A549 (cell line): ENCODE results near the gene PDLIM5. TPM values are rescaled to one million over a fixed set of nuclear protein-coding genes. Genes with fewer than 3 reads are reported as not detected.

ENCODE experiments used
- ATAC-seq, 2 experiments: fragments of 200-7000 bp in 1 of 2; fragments of >200 bp in 1 of 2; cut with Nextera tagmentation in 1 of 2; cut with Tn5 transposase in 1 of 2; 3 replicates each; pipeline versions ENCODE4 v1.8.0 to v1.9.1; 2018 to 2020; ENCODE audit warnings: mild to moderate bottlenecking in 1 of 2, moderate library complexity in 1 of 2
- CTCF ChIA-PET: fragments of 300-600 bp; sonication (Branson Sonifier 250); formaldehyde crosslinking; extraction: SDS; loops from one replicate; lab custom pipeline; 2021; ENCODE audit warnings: antibody characterized with exemption, inconsistent platforms; lab: Yijun Ruan, JAX
- POLR2A ChIA-PET: fragments of 350-600 bp; formaldehyde crosslinking; extraction: SDS; loops from one replicate; lab custom pipeline; 2021; ENCODE audit warnings: antibody characterized with exemption, inconsistent platforms; lab: Yijun Ruan, JAX
- DNase-seq, 2 experiments: peaks; one replicate each; pipeline versions ENCODE4 v3.0.0 to v3.0.0-alpha.2; 2011 to 2016; ENCODE audit warnings: low read depth in 1 of 2, low spot score in 1 of 2
- FAIRE-seq: peaks from 2 replicates; lab custom pipeline; 2011; peaks lifted over from hg19 to GRCh38; lab: Jason Lieb, UNC
- H3K27ac ChIP-seq, 2 experiments: fragments of >200 bp; sonication (Bioruptor Twin); formaldehyde crosslinking; 3 replicates each; pipeline ENCODE4 v1.5.1; 2016 to 2017
- H3K4me1 ChIP-seq: fragments of >200 bp; sonication (Bioruptor Twin); formaldehyde crosslinking; 3 replicates; pipeline ENCODE4 v1.6.1; 2016
- H3K4me2 ChIP-seq: fragments of >200 bp; sonication (Bioruptor Twin); formaldehyde crosslinking; 3 replicates; pipeline ENCODE4 v1.6.1; 2016
- H3K4me3 ChIP-seq: fragments of >200 bp; sonication (Bioruptor Twin); formaldehyde crosslinking; 3 replicates; pipeline ENCODE4 v1.5.1; 2016
- H3K9me3 ChIP-seq: fragments of >200 bp; sonication (Bioruptor Twin); formaldehyde crosslinking; 3 replicates; pipeline ENCODE4 v1.6.1; 2016
- BHLHE40 ChIP-seq: IDR thresholded peaks from 2 replicates; pipeline ENCODE4 v1.6.1; 2012; ENCODE audit warnings: low read depth, low read length, inconsistent platforms
- CEBPB ChIP-seq, 2 experiments: fragments of >200 bp in 1 of 2; sonication (Bioruptor Twin) in 1 of 2; formaldehyde crosslinking in 1 of 2; IDR thresholded peaks; 2 replicates each; pipeline ENCODE4 v1.6.1; 2012 to 2016
- CHD2 ChIP-seq: fragments of 150-350 bp; IDR thresholded peaks from 2 replicates; pipeline ENCODE4 v1.6.1; 2014; ENCODE audit warnings: low read length; ENCODE audit not compliant: partially characterized antibody
- CHD4 ChIP-seq: fragments of 200-600 bp; sonication (generic); IDR thresholded peaks from 2 replicates; pipeline ENCODE4 v1.6.1; 2016; ENCODE audit warnings: antibody characterized with exemption, mild to moderate bottlenecking, borderline replicate concordance
- EP300 ChIP-seq, 2 experiments: fragments of >200 bp; sonication (Bioruptor Twin); formaldehyde crosslinking; IDR thresholded peaks; 2 replicates in 1 of 2; 3 replicates in 1 of 2; pipeline ENCODE4 v1.6.1; 2016 to 2017
- ESRRA ChIP-seq: fragments of 150-350 bp; IDR thresholded peaks from 2 replicates; pipeline ENCODE4 v1.6.1; 2014; ENCODE audit warnings: mild to moderate bottlenecking, low read length, borderline replicate concordance
- FOSB ChIP-seq: fragments of 250-450 bp; sonication (Bioruptor Pico); IDR thresholded peaks from 2 replicates; pipeline ENCODE4 v1.5.0; 2020; ENCODE audit warnings: mild to moderate bottlenecking, moderate library complexity
- GATA3 ChIP-seq: IDR thresholded peaks from 2 replicates; pipeline ENCODE4 v1.6.1; 2012; ENCODE audit warnings: borderline replicate concordance
- HES2 ChIP-seq: fragments of >200 bp; sonication (Bioruptor Twin); formaldehyde crosslinking; IDR thresholded peaks from 2 replicates; pipeline ENCODE4 v1.6.1; 2016
- HMGXB4 ChIP-seq: fragments of 250-450 bp; sonication (Bioruptor Pico); IDR thresholded peaks from 2 replicates; pipeline ENCODE4 v1.5.0; 2021; ENCODE audit warnings: mild to moderate bottlenecking, moderate library complexity, borderline replicate concordance
- HOXB5 ChIP-seq: fragments of 250-450 bp; sonication (Bioruptor Pico); IDR thresholded peaks from 2 replicates; pipeline ENCODE4 v1.5.0; 2020; ENCODE audit warnings: mild to moderate bottlenecking, moderate library complexity
- JUN ChIP-seq, 2 experiments: fragments of >200 bp; sonication (Bioruptor Twin); formaldehyde crosslinking; IDR thresholded peaks; 2 replicates in 1 of 2; 3 replicates in 1 of 2; pipeline ENCODE4 v1.6.1; 2016 to 2017
- KDM1A ChIP-seq: fragments of 200-600 bp; sonication (generic); IDR thresholded peaks from 2 replicates; pipeline ENCODE4 v1.6.1; 2016; ENCODE audit warnings: low read depth, mild to moderate bottlenecking
- MAFK ChIP-seq: fragments of 450-650 bp; IDR thresholded peaks from 2 replicates; pipeline ENCODE4 v1.6.1; 2014; ENCODE audit not compliant: partially characterized antibody
- NFE2L2 ChIP-seq: fragments of 150-350 bp; conservative IDR thresholded peaks from 2 replicates; pipeline ENCODE4 v1.6.1; 2014; ENCODE audit warnings: low read length
- NPAS2 ChIP-seq: fragments of 250-450 bp; sonication (Bioruptor Pico); IDR thresholded peaks from 2 replicates; pipeline ENCODE4 v1.8.0; 2022; ENCODE audit warnings: mild to moderate bottlenecking, moderate library complexity, borderline replicate concordance
- POLR2AphosphoS2 ChIP-seq: conservative IDR thresholded peaks from 2 replicates; pipeline ENCODE4 v1.6.1; 2012; ENCODE audit warnings: low read length, improper control_type of control experiment, inconsistent platforms
- RAD21 ChIP-seq, 2 experiments: fragments of >200 bp in 1 of 2; sonication (Bioruptor Twin) in 1 of 2; formaldehyde crosslinking in 1 of 2; IDR thresholded peaks in 1 of 2; conservative IDR thresholded peaks in 1 of 2; 2 replicates in 1 of 2; 3 replicates in 1 of 2; pipeline ENCODE4 v1.6.1; 2012 to 2018; ENCODE audit warnings: inconsistent platforms in 1 of 2
- RCOR1 ChIP-seq: fragments of 150-350 bp; IDR thresholded peaks from 2 replicates; pipeline ENCODE4 v1.6.1; 2014; ENCODE audit warnings: antibody characterized with exemption, low read length, low read depth
- REST ChIP-seq: fragments of 200-600 bp; sonication (generic); IDR thresholded peaks from 2 replicates; pipeline ENCODE4 v1.6.1; 2016; ENCODE audit warnings: antibody characterized with exemption, mild to moderate bottlenecking, moderate library complexity
- SREBF2 ChIP-seq: fragments of 450-650 bp; IDR thresholded peaks from 2 replicates; pipeline ENCODE4 v1.6.1; 2014; ENCODE audit warnings: mild to moderate bottlenecking, moderate library complexity
- USF2 ChIP-seq: fragments of 450-650 bp; IDR thresholded peaks from 2 replicates; pipeline ENCODE4 v1.6.1; 2014; ENCODE audit warnings: antibody characterized with exemption
- ZNF302 ChIP-seq: fragments of 250-450 bp; sonication (Bioruptor Pico); IDR thresholded peaks from 2 replicates; pipeline ENCODE4 v1.9.0; 2021; ENCODE audit warnings: inconsistent platforms, mild to moderate bottlenecking, moderate library complexity
- WGBS: methylation state at CpG from one replicate; pipeline ENCODE4 v1.1.6; 2017; ENCODE audit errors: missing lambda C conversion rate; 5-methylcytosine and 5-hydroxymethylcytosine counted together
- polyA plus RNA-seq, 4 experiments: library from polyadenylated mRNA; depleted of rRNA in 3 of 4; stranded (reverse); fragments of >200 nt; fragmentation: RNase III in 1 of 4; extraction: RNeasy Plus Mini Kit Qiagen cat#74134 plus additional on column Dnase treatment in 1 of 4; gene quantifications; 2 replicates in 3 of 4; 3 replicates in 1 of 4; pipeline ENCODE4 v1.2.3, GENCODE V29; 2011 to 2017

The PDLIM5 gene
- polyA plus RNA-seq, 2 of the 4 experiments (the other 2 are of a cell fraction), result 54.2 to 242 TPM

- no peak for ATAC-seq
- H3K9me3 ChIP-seq, result 0 out of 3 replicates have a peak, but pooled peaks cover 3% of the 10 kb centered on the region
- no peak for FAIRE-seq
- ChIA-PET CTCF (no interaction called here), POLR2A (no interaction called here)
- no peak overlapping the region for H3K4me2 ChIP-seq
- DNase-seq, result no peak
- peaks cover 32% of the 10 kb centered on the region; the same call in 2 of the 3 replicates for H3K4me1 ChIP-seq
- WGBS, result 84% methylated on average over 2 of the region's 2 CpGs
- TF ChIP-seq REST (no peak), POLR2AphosphoS2 (no peak), NPAS2 (no peak), NFE2L2 (no peak), RCOR1 (no peak), GATA3 (no peak), HOXB5 (no peak), CHD2 (no peak), ESRRA (no peak), USF2 (no peak), HES2 (no peak), ZNF302 (no peak), CHD4 (no peak), FOSB (CRISPR knock-in tag) (no peak), KDM1A (no peak), CEBPB (IDR thresholded peaks at IDR 0.05) (no peak)
- H3K27ac ChIP-seq, result no peak overlapping the region
- H3K4me3 ChIP-seq, result no peak overlapping the region
Measured at GRCh38 chr4:94466923-94467322, 15.2 kb downstream of the PDLIM5 start.

GRCh38 chr4:94468093-94468769, 16.5 kb downstream of the PDLIM5 start:
- no peak overlapping the region for H3K4me2 ChIP-seq
- FAIRE-seq, result no peak
- CTCF ChIA-PET, result no interaction called here

GRCh38 chr4:94469221-94469784, 17.6 kb downstream of the PDLIM5 start:
- CTCF ChIA-PET, result no interaction called here
- peak in 1 of 2 experiments; percentile 13; a peak in 2 of 6 replicates for ATAC-seq
- no peak overlapping the region for H3K4me3 ChIP-seq
- no peak overlapping the region for H3K4me2 ChIP-seq
- FAIRE-seq, result no peak
- peaks cover 31% of the 10 kb centered on the region for H3K4me1 ChIP-seq
- DNase-seq, result no peak
- 87% methylated on average over 1 of the region's 1 CpG for WGBS
- no peak overlapping the region for H3K27ac ChIP-seq
- POLR2A ChIA-PET, result no interaction called here
- no peak for TF ChIP-seq HMGXB4 (CRISPR knock-in tag)
- no peak for TF ChIP-seq MAFK
- no peak for TF ChIP-seq NFE2L2
- no peak for TF ChIP-seq RAD21 (conservative IDR thresholded peaks at IDR 0.05 in 1 of 2, IDR thresholded peaks at IDR 0.05 in 1 of 2)
- TF ChIP-seq SREBF2, result no peak
- 0 out of 3 replicates have a peak, but pooled peaks cover 3% of the 10 kb centered on the region for H3K9me3 ChIP-seq

More at GRCh38 chr4:94468093-94468769, 16.5 kb downstream of the PDLIM5 start:
- no peak overlapping the region for H3K4me3 ChIP-seq
- no peak for TF ChIP-seq EP300 (IDR thresholded peaks at IDR 0.05)
- TF ChIP-seq JUN (IDR thresholded peaks at IDR 0.05), result no peak
- no peak for TF ChIP-seq BHLHE40
- no peak for TF ChIP-seq NFE2L2
- ATAC-seq (no peak), DNase-seq (no peak)
- peaks cover 32% of the 10 kb centered on the region for H3K4me1 ChIP-seq
- WGBS, result 80% methylated on average over 4 of the region's 4 CpGs
- no peak overlapping the region for H3K27ac ChIP-seq
- POLR2A ChIA-PET, result no interaction called here
- 0 out of 3 replicates have a peak, but pooled peaks cover 3% of the 10 kb centered on the region for H3K9me3 ChIP-seq
